IMR-90 (cell line): ENCODE results near the gene NFIA. TPM values are rescaled to one million over a fixed set of nuclear protein-coding genes. Genes with fewer than 3 reads are reported as not detected.

ENCODE experiments used
- ATAC-seq: fragments of 200-7000 bp; cut with Tn5 transposase; 2 replicates; pipeline ENCODE4 v1.9.1; 2020; ENCODE audit warnings: low read depth, mild to moderate bottlenecking, moderate library complexity
- BruUV-seq: library from RNA; stranded (reverse); fragments of 400-500 nt; replicated peaks from 2 replicates; lab custom pipeline; 2021; lab: Mats Ljungman, UMichigan
- CTCF ChIA-PET: fragments of 300-600 bp; formaldehyde crosslinking; extraction: SDS; loops from one replicate; lab custom pipeline; 2021; ENCODE audit warnings: antibody characterized with exemption; lab: Yijun Ruan, JAX
- POLR2A ChIA-PET: fragments of 300-600 bp; sonication (Branson Sonifier 250); formaldehyde crosslinking; loops from one replicate; lab custom pipeline; 2022; ENCODE audit warnings: antibody characterized with exemption; ENCODE audit not compliant: unreplicated experiment; lab: Charles Lee
- DNase-seq: peaks from one replicate; pipeline ENCODE4 v3.0.0; 2013
- H2AFZ ChIP-seq: replicated peaks from 2 replicates; pipeline ENCODE3; 2013; ENCODE audit warnings: low read length, mild to moderate bottlenecking; ENCODE audit not compliant: poor library complexity
- H2AK5ac ChIP-seq: 2 replicates; pipeline ENCODE4 v1.6.1; 2013; ENCODE audit warnings: low read depth, low read length, inconsistent platforms
- H2AK9ac ChIP-seq: replicated peaks from 2 replicates; pipeline ENCODE3; 2013; ENCODE audit warnings: mild to moderate bottlenecking, low read depth, low read length, moderate library complexity; ENCODE audit not compliant: poor library complexity
- H2BK120ac ChIP-seq: 2 replicates; pipeline ENCODE4 v1.6.1; 2013; ENCODE audit warnings: low read depth, low read length, inconsistent platforms
- H2BK15ac ChIP-seq: 3 replicates; pipeline ENCODE4 v1.6.1; 2013; ENCODE audit warnings: low read depth, low read length, inconsistent platforms
- H2BK20ac ChIP-seq: 2 replicates; pipeline ENCODE4 v1.6.1; 2013; ENCODE audit warnings: low read depth, mild to moderate bottlenecking, inconsistent platforms, low read length, moderate library complexity
- H2BK5ac ChIP-seq: 2 replicates; pipeline ENCODE4 v1.6.1; 2013; ENCODE audit warnings: mild to moderate bottlenecking, low read depth, low read length, inconsistent platforms; ENCODE audit not compliant: poor library complexity, severe bottlenecking
- H3K14ac ChIP-seq: replicated peaks from 2 replicates; pipeline ENCODE4 v1.6.1; 2013; ENCODE audit warnings: low read depth, low read length, inconsistent platforms
- H3K18ac ChIP-seq: 2 replicates; pipeline ENCODE4 v1.6.1; 2013; ENCODE audit warnings: low read depth, low read length, control low read depth
- H3K23ac ChIP-seq: 2 replicates; pipeline ENCODE4 v1.6.1; 2013; ENCODE audit warnings: low read depth, low read length, inconsistent platforms
- H3K27ac ChIP-seq: 2 replicates; pipeline ENCODE4 v1.5.1; 2013; ENCODE audit warnings: mild to moderate bottlenecking, control low read depth, low read length; ENCODE audit not compliant: insufficient read depth
- H3K27me3 ChIP-seq: 2 replicates; pipeline ENCODE4 v1.6.1; 2013; ENCODE audit warnings: low read length; ENCODE audit not compliant: control insufficient read depth, insufficient read depth
- H3K36me3 ChIP-seq: 2 replicates; pipeline ENCODE4 v1.6.1; 2013; ENCODE audit warnings: low read length, mixed read lengths; ENCODE audit not compliant: control insufficient read depth, insufficient read depth
- H3K4ac ChIP-seq: 2 replicates; pipeline ENCODE4 v1.6.1; 2013; ENCODE audit warnings: low read depth, low read length, inconsistent platforms
- H3K4me1 ChIP-seq: 2 replicates; pipeline ENCODE4 v1.6.1; 2013; ENCODE audit warnings: low read length, mixed read lengths; ENCODE audit not compliant: control insufficient read depth, insufficient read depth
- H3K4me2 ChIP-seq: 2 replicates; pipeline ENCODE4 v1.6.1; 2013; ENCODE audit warnings: low read depth, mild to moderate bottlenecking, control low read depth, low read length, moderate library complexity
- H3K4me3 ChIP-seq: 2 replicates; pipeline ENCODE4 v1.5.1; 2013; ENCODE audit warnings: low read depth, mild to moderate bottlenecking, control low read depth, low read length, moderate library complexity; ENCODE audit not compliant: insufficient read depth
- H3K56ac ChIP-seq: 2 replicates; pipeline ENCODE4 v1.6.1; 2013; ENCODE audit warnings: low read length, inconsistent platforms; ENCODE audit not compliant: insufficient read depth; ENCODE audit errors: extremely low read depth
- H3K79me1 ChIP-seq, 2 experiments: 2 replicates each; pipeline ENCODE4 v1.6.1; 2013; ENCODE audit warnings: low read length in 2 of 2, inconsistent platforms in 1 of 2, low read depth in 1 of 2
- H3K9ac ChIP-seq: 2 replicates; pipeline ENCODE4 v1.6.1; 2013; ENCODE audit warnings: low read depth, low read length, control low read depth
- H3K9me1 ChIP-seq: 2 replicates; pipeline ENCODE4 v1.6.1; 2013; ENCODE audit warnings: low read length, inconsistent platforms; ENCODE audit not compliant: insufficient read depth
- H3K9me3 ChIP-seq: 2 replicates; pipeline ENCODE4 v1.6.1; 2013; ENCODE audit warnings: low read length; ENCODE audit not compliant: control insufficient read depth, insufficient read depth
- H4K20me1 ChIP-seq: 2 replicates; pipeline ENCODE4 v1.6.1; 2013; ENCODE audit warnings: low read length, inconsistent platforms; ENCODE audit not compliant: insufficient read depth
- H4K5ac ChIP-seq: 2 replicates; pipeline ENCODE4 v1.6.1; 2013; ENCODE audit warnings: mild to moderate bottlenecking, low read depth, low read length, control low read depth
- H4K8ac ChIP-seq, 2 experiments: 2 replicates each; pipeline ENCODE4 v1.6.1; 2013; ENCODE audit warnings: low read depth in 2 of 2, low read length in 2 of 2, control low read depth in 1 of 2, inconsistent platforms in 1 of 2
- H4K91ac ChIP-seq: 2 replicates; pipeline ENCODE4 v1.6.1; 2013; ENCODE audit warnings: low read depth, low read length, inconsistent platforms; ENCODE audit not compliant: insufficient read depth
- BHLHE40 ChIP-seq: fragments of 150-350 bp; IDR thresholded peaks from 2 replicates; pipeline ENCODE4 v1.6.1; 2016; ENCODE audit warnings: mild to moderate bottlenecking, low read depth, low read length
- CEBPB ChIP-seq: IDR thresholded peaks from 2 replicates; pipeline ENCODE4 v1.6.1; 2012; ENCODE audit warnings: low read depth, low read length, improper control_type of control experiment
- CHD1 ChIP-seq: IDR thresholded peaks from 2 replicates; pipeline ENCODE4 v1.6.1; 2012; ENCODE audit warnings: low read depth, low read length, improper control_type of control experiment
- FOS ChIP-seq: fragments of 150-350 bp; IDR thresholded peaks from 2 replicates; pipeline ENCODE4 v1.6.1; 2016; ENCODE audit warnings: low read depth, low read length
- MAFK ChIP-seq: IDR thresholded peaks from 2 replicates; pipeline ENCODE4 v1.6.1; 2012; ENCODE audit warnings: low read depth, low read length, improper control_type of control experiment
- MAZ ChIP-seq: IDR thresholded peaks from 2 replicates; pipeline ENCODE4 v1.6.1; 2012; ENCODE audit warnings: low read depth, mild to moderate bottlenecking, low read length, improper control_type of control experiment, moderate library complexity, borderline replicate concordance
- MXI1 ChIP-seq: IDR thresholded peaks from 2 replicates; pipeline ENCODE4 v1.6.1; 2012; ENCODE audit warnings: low read depth, mild to moderate bottlenecking, low read length, moderate library complexity, borderline replicate concordance
- NFE2L2 ChIP-seq: fragments of 150-350 bp; IDR thresholded peaks from 2 replicates; pipeline ENCODE4 v1.6.1; 2016; ENCODE audit warnings: low read depth, mild to moderate bottlenecking, low read length
- POLR2A ChIP-seq: IDR thresholded peaks from 2 replicates; pipeline ENCODE4 v1.6.1; 2012; ENCODE audit warnings: mild to moderate bottlenecking, low read depth, low read length
- RAD21 ChIP-seq: IDR thresholded peaks from 2 replicates; pipeline ENCODE4 v1.6.1; 2012; ENCODE audit warnings: low read length, improper control_type of control experiment
- RCOR1 ChIP-seq: IDR thresholded peaks from 2 replicates; pipeline ENCODE4 v1.6.1; 2012; ENCODE audit warnings: mild to moderate bottlenecking, low read length, improper control_type of control experiment; ENCODE audit not compliant: insufficient replicate concordance
- RFX5 ChIP-seq: IDR thresholded peaks from 2 replicates; pipeline ENCODE4 v1.8.0; 2012; ENCODE audit warnings: low read depth, mild to moderate bottlenecking, low read length, moderate library complexity
- SMC3 ChIP-seq: fragments of 150-350 bp; IDR thresholded peaks from 2 replicates; pipeline ENCODE4 v1.6.1; 2016; ENCODE audit warnings: low read depth, mild to moderate bottlenecking, antibody characterized with exemption, low read length, moderate library complexity
- WGBS, 2 experiments: methylation state at CpG; one replicate each; pipeline versions ENCODE4 v1.1.5 to v1.1.7; 2013; ENCODE audit warnings: missing lambda C conversion rate in 2 of 2; ENCODE audit not compliant: insufficient read length in 1 of 2; ENCODE audit errors: extremely low coverage in 2 of 2; 5-methylcytosine and 5-hydroxymethylcytosine counted together
- dilution Hi-C: fragments of 300-500 bp; cut with HindIII; formaldehyde crosslinking; loops from one replicate; pipeline ENCODE4 v1.14.3; 2018; ENCODE audit warnings: low sequenced_read_pairs; ENCODE audit not compliant: unreplicated experiment
- in situ Hi-C: fragments of 300-500 bp; cut with MboI; formaldehyde crosslinking; loops from 3 replicates; pipeline ENCODE4 v1.14.3; 2019; ENCODE audit warnings: low sequenced_read_pairs, inconsistent platforms, mixed read lengths
- intact Hi-C: fragments of 100-400 bp; cut with micrococcal nuclease; formaldehyde crosslinking; loops from 2 replicates; pipeline ENCODE4 v1.10.0; 2022
- polyA plus RNA-seq, 3 experiments: library from polyadenylated mRNA; depleted of rRNA; stranded (reverse); fragments of >200 nt; gene quantifications; 2 replicates each; pipeline ENCODE4 v1.2.3, GENCODE V29; 2012; ENCODE audit warnings: low replicate concordance in 1 of 3
- total RNA-seq: library from RNA; depleted of rRNA; stranded (reverse); fragments of >200 nt; gene quantifications from 2 replicates; pipeline ENCODE4 v1.2.3, GENCODE V29; 2012
- TF ChIP-seq, protein P1 (sequence below): conservative IDR thresholded peaks from 2 replicates; pipeline ENCODE4 v1.5.1; 2012; ENCODE audit warnings: mild to moderate bottlenecking, low read depth, low read length, improper control_type of control experiment
- TF ChIP-seq, protein P2 (sequence below): fragments of 150-350 bp; IDR thresholded peaks from 2 replicates; pipeline ENCODE4 v1.6.1; 2017; ENCODE audit warnings: mild to moderate bottlenecking, antibody characterized with exemption, low read length, low read depth
- TF ChIP-seq, protein P3 (sequence below): fragments of 150-350 bp; IDR thresholded peaks from 2 replicates; pipeline ENCODE4 v1.6.1; 2016; ENCODE audit warnings: low read depth, mild to moderate bottlenecking, low read length, moderate library complexity, borderline replicate concordance

Gene NFIA
- total and polyA plus RNA-seq, 2 of the 4 experiments (the other 2 are of a cell fraction): 1.6 to 2.2 TPM

DNA sequence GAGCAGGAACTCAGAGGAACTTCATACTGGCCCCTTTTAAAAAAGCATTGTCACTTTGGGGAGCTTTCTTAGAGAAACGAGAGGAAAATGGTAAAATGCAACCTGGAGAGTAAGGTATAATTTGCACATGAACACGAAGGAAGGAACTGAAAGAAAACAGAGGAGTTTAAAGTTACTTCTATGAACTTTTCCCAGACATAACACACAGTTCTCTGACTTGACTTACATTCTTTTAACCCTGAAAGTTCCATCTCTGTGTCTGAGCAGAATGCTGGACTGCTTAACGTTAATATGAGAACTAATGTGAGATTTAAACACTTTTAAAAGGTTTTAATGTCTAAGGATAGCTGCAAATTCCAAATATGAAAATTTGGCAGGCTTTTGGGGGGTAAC is 102.3 kb downstream of the NFIA start:
- ATAC-seq (no peak), DNase-seq (no peak)
- Histone ChIP-seq H3K9ac (no peak overlapping the region), H3K36me3 (no peaks in the 10 kb centered on the region), H3K9me1 (no peaks in the 10 kb centered on the region), H4K8ac (peak overlapping the region; percentile 78 to 92; a peak in 3 of 4 replicates), H3K18ac (no peak overlapping the region), H3K23ac (no peak overlapping the region), H4K5ac (peak overlapping the region; percentile 72; the same call in 1 of the 2 replicates), H3K4ac (no peak overlapping the region), H2BK5ac (no peak overlapping the region), H3K14ac (no peak overlapping the region), H4K91ac (no peak overlapping the region), H4K20me1 (no peaks in the 10 kb centered on the region), H3K79me1 (no peaks in the 10 kb centered on the region), H2BK120ac (no peak overlapping the region), H2AK5ac (no peak overlapping the region), H3K27ac (no peak overlapping the region), H3K56ac (no peak overlapping the region), H3K27me3 (no peaks in the 10 kb centered on the region), H2BK15ac (no peak overlapping the region), H3K9me3 (no peaks in the 10 kb centered on the region), H2AFZ (no peak overlapping the region), H3K4me3 (no peak overlapping the region), H2BK20ac (no peak overlapping the region), H3K4me1 (peaks cover 6% of the 10 kb centered on the region), H2AK9ac (no peak overlapping the region), H3K4me2 (peak overlapping the region; percentile 50; the same call in 1 of the 2 replicates)
- WGBS, 2 experiments: no CpG with 5 or more reads among the region's 3 CpGs
- no TSS peak for BruUV-seq
- POLR2A ChIA-PET: no interaction called here
- CTCF ChIA-PET: no interaction called here
- no peak for TF ChIP-seq MAZ
- no peak for TF ChIP-seq FOS
- no peak for TF ChIP-seq MAFK
- no peak for TF ChIP-seq BHLHE40
- TF ChIP-seq MXI1: no peak
- TF ChIP-seq RFX5: no peak
- TF ChIP-seq NFE2L2: no peak
- no peak for TF ChIP-seq POLR2A
- TF ChIP-seq, protein P1, sequence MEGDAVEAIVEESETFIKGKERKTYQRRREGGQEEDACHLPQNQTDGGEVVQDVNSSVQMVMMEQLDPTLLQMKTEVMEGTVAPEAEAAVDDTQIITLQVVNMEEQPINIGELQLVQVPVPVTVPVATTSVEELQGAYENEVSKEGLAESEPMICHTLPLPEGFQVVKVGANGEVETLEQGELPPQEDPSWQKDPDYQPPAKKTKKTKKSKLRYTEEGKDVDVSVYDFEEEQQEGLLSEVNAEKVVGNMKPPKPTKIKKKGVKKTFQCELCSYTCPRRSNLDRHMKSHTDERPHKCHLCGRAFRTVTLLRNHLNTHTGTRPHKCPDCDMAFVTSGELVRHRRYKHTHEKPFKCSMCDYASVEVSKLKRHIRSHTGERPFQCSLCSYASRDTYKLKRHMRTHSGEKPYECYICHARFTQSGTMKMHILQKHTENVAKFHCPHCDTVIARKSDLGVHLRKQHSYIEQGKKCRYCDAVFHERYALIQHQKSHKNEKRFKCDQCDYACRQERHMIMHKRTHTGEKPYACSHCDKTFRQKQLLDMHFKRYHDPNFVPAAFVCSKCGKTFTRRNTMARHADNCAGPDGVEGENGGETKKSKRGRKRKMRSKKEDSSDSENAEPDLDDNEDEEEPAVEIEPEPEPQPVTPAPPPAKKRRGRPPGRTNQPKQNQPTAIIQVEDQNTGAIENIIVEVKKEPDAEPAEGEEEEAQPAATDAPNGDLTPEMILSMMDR: no peak
- no peak for TF ChIP-seq RAD21
- no peak for TF ChIP-seq RCOR1
- TF ChIP-seq, protein P2, sequence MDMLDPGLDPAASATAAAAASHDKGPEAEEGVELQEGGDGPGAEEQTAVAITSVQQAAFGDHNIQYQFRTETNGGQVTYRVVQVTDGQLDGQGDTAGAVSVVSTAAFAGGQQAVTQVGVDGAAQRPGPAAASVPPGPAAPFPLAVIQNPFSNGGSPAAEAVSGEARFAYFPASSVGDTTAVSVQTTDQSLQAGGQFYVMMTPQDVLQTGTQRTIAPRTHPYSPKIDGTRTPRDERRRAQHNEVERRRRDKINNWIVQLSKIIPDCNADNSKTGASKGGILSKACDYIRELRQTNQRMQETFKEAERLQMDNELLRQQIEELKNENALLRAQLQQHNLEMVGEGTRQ: no peak
- TF ChIP-seq, protein P3, sequence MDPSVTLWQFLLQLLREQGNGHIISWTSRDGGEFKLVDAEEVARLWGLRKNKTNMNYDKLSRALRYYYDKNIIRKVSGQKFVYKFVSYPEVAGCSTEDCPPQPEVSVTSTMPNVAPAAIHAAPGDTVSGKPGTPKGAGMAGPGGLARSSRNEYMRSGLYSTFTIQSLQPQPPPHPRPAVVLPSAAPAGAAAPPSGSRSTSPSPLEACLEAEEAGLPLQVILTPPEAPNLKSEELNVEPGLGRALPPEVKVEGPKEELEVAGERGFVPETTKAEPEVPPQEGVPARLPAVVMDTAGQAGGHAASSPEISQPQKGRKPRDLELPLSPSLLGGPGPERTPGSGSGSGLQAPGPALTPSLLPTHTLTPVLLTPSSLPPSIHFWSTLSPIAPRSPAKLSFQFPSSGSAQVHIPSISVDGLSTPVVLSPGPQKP: no peak
- TF ChIP-seq CHD1: no peak
- TF ChIP-seq CEBPB: no peak
- TF ChIP-seq SMC3: no peak
- in situ Hi-C loops: no loop called here
- dilution Hi-C loops: no loop called here
- intact Hi-C loops: loop anchor here (5.0 kb wide), 1 partner anchor 268 kb away; no protein-coding TSS in a partner anchor
